Activated gamma-delta T cell treated with Interleukin-2 at 50 U/mL for 16 hours (primary cell): ENCODE results near the gene ISG20.
"Not testable (repeated sequence)": the region's sequence is repeated elsewhere in the genome, so short reads cannot be mapped to it uniquely, and the experiment has no call there.

Source experiments
- DNase-seq: peaks from one replicate; pipeline ENCODE4 v3.0.0-alpha.2; 2020

Gene ISG20

DNA sequence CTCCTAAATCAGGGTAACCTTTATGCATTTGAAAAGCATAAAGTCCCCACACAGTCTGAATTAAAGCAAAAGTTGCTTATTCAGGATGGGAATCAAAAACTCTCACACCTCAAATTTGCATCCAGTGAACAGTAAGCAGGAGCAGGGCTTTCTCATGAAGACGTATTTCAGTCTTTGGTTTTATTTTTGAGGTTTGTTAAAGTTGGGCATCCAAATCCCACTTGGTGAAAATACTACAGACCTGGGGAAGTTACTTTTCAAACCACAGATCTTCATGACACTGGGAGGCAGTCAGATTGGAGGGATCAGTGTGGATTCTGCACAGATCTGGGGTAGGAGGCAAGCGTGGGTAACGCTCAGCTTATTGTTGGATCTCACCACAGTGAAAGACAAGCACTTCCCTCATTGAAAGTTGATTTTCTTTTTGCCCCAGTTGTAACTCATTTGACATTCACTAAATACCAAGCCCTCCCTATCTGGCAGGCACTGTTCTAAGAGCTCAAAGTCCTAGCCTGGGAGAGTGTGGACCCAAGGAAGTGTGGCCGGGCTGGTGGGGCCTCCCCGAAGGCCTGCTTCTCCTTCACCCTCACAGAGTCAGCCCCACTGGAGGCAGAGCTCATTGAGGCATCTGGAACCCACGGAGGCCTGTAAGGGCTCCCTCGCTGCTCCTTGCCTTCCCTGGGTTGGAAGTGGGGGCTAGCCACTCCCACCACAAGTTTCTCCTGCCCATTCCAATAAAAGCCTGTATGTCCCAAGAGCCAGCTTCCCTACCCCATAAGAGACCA lies 783 bp upstream of the ISG20 start:
- DNase-seq = no peak

GRCh38 chr15:88641959-88642452 lies 3.2 kb downstream of the ISG20 start:
- no peak for DNase-seq

GRCh38 chr15:88642514-88642913 lies 3.7 kb downstream of the ISG20 start:
- not testable (repeated sequence) for DNase-seq

- DNase-seq = no peak
Observed at GRCh38 chr15:88644741-88645140, 5.9 kb downstream of the ISG20 start.

DNA sequence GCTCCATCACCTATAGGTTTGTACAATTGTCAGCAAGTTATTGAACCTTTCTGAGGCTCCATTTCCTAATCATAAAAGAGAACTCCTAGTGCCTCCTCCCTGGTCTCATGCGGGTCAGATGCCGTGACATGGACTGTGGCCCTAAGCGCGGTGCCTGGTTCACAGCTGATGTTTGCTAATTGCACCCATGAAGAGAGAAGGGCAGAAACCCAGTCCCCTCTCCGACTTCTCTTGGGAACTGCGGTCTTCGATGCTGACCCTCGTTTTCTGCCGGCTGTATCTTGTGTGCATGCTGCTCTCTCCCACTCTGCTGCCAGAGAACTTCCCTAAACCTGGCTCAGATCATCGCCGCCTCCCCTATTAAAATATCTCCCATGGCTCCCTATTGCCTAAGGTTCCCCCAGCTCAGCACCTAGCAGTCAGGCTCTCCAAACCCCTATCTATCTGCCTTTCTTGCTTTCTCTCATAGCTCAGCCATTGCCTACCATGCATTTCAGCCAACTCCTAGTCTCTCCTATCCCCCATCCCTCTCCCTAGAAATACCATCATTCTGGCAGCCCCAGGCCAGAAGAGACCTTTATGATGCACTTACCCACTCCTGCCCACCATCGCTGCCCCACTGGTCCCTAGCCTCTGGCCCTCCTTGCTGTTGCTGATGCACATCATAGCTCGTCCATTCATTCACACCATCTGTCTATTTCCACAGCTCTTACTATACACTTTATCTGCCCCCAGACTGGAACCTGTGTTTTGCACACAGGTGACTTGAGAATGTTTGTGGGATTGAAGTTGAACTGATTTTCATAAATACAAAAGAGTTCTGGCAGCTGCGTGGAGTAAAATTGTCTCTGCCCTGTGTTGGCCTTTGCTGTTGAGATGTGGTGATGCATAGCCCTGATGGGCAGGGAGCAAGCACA lies 6.6 kb downstream of the ISG20 start:
- DNase-seq = no peak

DNA sequence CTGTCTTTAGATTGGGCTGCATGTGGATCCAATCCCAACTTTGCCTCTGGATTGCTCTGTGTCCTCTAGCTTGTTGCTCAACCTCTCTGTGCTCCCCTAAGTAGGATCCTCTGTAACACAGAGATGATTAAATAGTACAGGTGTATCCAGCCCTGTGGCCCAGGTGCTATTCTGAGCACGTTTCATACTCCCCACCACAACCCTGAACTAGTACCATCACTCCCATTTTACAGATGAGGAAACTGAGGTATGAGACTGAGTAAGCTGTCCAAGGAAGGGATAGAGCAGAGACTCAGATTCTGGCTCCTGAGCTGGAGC lies 7.2 kb downstream of the ISG20 start:
- no peak for DNase-seq

GRCh38 chr15:88646951-88647350 lies 8.1 kb downstream of the ISG20 start:
- no peak for DNase-seq

- DNase-seq = peak; percentile 3
Observed at GRCh38 chr15:88647351-88648105, 8.7 kb downstream of the ISG20 start.

GRCh38 chr15:88648357-88649214 lies 9.8 kb downstream of the ISG20 start:
- no peak for DNase-seq

GRCh38 chr15:88649286-88649733 lies 10.5 kb downstream of the ISG20 start:
- peak; percentile 73 for DNase-seq

GRCh38 chr15:88649753-88650551 lies 11.1 kb downstream of the ISG20 start:
- DNase-seq = no peak

GRCh38 chr15:88650556-88650955 lies 11.7 kb downstream of the ISG20 start:
- no peak for DNase-seq

GRCh38 chr15:88651136-88651732 lies 12.4 kb downstream of the ISG20 start:
- no peak for DNase-seq

- DNase-seq = no peak
Observed at GRCh38 chr15:88651971-88652370, 13.2 kb downstream of the ISG20 start.

DNA sequence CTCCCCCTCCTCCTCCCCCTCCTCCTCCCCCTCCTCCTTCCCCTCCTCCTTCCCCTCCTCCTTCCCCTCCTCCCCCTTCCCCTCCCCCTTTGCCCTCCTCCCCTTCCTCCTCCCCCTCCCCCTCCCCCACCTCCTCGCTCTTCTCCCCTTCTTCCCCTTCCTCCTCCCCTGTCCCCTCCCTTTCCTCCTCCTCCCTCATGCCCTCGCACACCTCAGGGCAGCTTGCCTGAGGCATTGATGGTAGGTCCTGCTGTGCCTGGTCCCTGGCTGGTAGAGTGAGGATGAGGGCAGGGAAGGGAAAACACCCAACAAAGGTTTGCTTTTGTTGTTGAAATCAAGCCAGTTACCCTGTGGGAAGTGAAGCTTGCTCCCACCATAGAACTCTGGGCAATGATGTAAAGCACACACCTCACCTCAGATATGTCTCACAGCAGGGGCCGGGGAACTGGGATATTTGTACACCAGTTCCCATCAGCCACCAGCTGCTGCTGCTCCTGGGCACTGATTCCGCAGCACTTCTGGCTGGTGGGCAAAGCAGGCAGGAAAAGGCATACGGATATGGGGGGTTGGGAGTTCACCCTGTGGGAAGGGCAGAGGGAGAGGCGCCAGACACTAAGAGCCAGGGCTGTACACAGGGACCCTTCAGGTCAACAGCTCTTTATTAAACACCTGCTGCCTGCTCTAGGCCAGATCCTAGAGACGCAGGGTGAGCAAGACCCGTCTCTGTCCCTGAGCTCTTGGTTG lies 13.8 kb downstream of the ISG20 start:
- DNase-seq = no peak

- DNase-seq = no peak
Observed at GRCh38 chr15:88653200-88654064, 14.6 kb downstream of the ISG20 start.

DNA sequence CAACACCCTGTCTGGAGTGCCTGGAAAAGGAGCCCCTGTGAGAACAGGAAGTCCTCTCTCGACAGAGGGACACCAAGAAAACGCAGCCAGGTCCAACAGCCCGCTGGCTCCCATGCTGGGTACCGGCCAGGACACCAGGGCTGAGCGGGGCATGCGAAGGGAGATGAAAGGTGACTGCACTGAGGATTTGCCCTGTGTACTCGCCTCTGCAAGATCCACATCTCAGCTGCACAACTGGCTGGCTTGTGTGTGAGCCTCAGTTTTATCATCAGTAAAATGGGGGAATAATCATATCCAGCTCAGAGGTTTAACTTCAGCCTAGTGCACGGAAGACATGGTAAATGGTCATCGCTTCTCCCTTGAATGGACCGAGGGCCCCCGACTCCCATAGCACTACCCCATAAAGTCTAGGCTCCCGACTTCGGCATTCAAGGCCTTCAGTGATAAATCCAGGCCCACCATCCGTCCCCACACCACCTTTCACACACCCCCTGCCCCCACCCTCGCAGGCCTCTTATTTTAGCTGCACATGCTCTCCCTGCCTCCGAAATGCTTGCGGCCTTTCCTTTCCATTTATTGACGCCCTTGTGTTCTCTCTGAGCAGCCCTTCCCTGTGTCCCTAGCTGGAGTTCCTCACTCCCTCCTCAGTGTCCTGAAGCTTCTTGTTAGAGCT lies 15.8 kb downstream of the ISG20 start:
- DNase-seq = no peak

- DNase-seq = no peak
Observed at GRCh38 chr15:88655103-88655553, 16.3 kb downstream of the ISG20 start.
